GM19238 (cell line): Measurements from ENCODE around the gene GZMM.
A peak's percentile ranks its signal among the peaks of the same experiment; 100 is the strongest.
"Not testable (repeated sequence)": the region's sequence is repeated elsewhere in the genome, so short reads cannot be mapped to it uniquely, and the experiment has no call there.

Experiments used
- DNase-seq: peaks from one replicate; pipeline ENCODE4 v3.0.0; 2011; ENCODE audit warnings: low spot score; ENCODE audit not compliant: insufficient read length

Gene GZMM

DNA sequence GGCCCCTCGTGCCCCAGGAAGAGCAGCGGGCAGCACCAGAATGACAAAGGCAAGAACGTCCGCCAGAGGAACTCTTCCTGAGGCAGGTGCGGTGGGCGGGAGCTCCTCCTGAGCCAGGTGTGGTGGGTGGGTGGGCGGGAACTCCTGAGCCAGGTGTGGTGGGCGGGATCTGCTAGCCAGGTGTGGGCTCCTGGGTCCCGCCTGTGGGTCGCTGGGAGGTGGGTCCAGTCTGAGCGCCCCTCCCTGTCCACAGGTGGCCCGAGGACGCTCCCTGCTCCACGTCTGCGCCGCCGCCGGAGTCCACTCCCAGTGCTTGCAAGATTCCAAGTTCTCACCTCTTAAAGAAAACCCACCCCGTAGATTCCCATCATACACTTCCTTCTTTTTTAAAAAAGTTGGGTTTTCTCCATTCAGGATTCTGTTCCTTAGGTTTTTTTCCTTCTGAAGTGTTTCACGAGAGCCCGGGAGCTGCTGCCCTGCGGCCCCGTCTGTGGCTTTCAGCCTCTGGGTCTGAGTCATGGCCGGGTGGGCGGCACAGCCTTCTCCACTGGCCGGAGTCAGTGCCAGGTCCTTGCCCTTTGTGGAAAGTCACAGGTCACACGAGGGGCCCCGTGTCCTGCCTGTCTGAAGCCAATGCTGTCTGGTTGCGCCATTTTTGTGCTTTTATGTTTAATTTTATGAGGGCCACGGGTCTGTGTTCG lies 38.8 kb downstream of the GZMM start:
- no peak for DNase-seq

DNA sequence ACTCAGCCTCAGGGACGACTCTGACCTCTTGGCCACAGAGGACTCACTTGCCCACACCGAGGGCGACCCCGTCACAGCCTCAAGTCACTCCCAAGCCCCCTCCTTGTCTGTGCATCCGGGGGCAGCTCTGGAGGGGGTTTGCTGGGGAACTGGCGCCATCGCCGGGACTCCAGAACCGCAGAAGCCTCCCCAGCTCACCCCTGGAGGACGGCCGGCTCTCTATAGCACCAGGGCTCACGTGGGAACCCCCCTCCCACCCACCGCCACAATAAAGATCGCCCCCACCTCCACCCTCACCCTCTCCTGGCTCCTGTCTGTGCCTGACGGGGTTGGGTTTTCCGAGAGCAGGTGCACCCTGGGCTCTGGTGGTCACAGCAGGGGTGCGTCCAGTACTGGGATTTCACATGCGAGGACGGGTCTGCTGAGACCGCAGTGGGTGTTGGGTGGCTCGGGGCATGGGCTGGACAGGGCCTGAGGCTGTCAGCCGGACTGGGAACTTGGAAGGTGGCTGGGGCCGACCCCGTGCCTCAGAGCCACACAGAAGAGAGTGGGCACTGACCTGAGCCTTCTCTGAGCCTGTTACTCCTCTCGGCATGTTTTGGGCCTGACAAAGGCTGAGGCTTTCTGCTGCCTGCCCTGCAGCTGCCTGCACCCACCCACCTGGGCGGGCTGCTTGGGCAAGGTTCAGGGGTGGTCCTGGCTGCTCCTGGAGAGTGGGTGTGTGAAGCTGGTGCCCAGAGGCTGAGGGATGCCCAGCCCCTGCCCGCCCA lies 39.5 kb downstream of the GZMM start:
- no peak for DNase-seq

DNA sequence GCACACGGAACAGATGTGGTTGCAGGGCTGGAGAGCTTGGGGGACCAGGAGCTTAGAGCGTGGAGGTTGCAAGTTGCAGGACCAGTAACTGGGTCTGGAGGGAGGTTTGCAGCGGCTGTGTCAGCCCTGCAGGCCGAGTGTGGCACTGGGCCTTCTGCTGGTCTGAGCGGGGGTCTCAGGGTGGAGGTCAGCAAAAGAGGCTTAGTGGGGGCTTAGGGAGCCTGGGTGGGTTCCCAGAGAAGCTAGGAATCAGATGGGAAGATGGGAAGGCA lies 40.1 kb downstream of the GZMM start:
- DNase-seq = no peak

DNA sequence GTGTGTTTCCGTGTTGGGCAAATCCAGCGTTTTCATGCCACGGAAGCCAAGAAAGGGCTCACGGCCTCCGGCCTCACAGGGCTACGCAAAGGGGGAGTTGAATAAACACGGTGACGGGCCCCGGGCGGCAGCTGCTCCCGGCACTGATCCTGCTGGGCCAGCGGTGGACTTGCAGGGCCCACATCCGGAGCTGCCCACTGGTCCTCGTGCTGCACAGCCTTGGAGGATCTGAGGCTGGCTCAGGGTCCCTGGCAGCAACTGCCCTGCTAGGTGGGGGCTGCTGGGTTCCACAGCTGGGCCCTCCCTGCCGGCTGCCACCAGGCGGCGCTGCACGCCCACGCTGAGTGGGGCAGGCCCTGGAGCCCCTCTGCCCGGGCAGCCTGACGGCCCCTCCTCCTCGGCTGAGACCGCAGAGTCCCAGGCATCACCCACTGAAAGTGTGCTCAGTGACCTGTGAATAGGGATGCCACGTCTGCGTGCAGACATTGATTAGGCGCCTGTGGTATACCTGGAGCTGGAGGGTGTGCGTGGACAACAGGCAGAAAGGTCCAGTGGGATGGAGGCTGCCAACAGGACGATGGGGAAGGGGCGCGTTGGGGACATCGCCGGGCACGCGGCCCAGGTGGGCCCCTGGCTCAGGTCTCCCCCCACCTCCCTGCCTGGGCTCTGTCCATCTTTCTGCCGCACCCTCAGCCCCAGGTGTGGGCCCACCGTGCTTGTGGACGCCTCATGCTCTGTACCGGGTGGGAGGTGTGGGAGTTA lies 40.6 kb downstream of the GZMM start:
- peak; percentile 87 for DNase-seq

DNA sequence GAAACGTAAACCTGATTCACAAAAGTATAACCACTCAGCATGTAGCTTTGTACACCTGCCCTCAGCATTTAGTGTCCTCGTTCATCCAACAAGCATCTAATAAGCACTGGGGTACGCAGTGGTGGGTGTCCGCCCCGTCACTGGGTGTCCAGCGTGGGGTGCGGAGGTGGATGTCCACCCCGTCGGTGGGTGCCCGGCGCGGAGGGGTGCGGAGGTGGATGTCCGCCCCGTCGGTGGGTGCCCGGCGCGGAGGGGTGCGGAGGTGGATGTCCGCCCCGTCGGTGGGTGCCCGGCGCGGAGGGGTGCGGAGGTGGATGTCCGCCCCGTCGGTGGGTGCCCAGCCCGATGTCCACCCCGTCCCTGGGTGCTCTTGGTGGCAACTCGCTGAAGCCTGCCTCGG lies 41.3 kb downstream of the GZMM start:
- DNase-seq = not testable (repeated sequence)

GRCh38 chr19:585551-586110 lies 41.8 kb downstream of the GZMM start:
- no peak for DNase-seq

DNA sequence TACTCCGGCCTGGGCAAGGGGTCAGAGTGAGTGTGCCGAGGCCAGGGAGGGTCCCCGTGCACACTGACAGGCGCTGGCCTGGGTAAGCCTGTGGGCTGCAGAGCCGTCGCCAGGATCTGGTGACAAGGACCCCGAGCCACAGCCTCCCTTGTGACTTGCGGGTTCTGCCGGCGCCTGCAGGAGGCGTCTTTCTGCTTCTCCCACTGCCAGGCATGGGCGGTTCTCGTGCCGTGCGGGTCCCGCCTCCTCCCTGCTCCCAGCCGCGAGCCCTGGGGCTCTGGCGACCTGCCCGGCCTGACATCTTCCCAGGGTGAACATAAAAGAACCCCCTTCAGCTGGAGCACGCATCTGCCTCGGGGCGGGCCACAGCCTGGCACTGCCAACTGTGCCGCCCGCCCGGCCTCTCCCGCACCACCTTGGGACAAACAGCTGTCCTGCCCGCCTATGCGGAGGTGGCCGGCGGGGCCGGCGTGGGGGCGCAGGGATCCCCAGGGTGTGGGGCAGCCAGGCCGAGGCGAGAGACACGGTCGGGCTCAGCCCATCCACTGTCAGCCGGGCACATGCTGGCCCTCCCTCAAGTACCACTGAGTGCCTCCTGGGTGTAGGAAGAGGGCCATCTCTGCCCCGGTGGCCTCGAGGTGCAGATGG lies 44.4 kb downstream of the GZMM start:
- peak; percentile 50 for DNase-seq

DNA sequence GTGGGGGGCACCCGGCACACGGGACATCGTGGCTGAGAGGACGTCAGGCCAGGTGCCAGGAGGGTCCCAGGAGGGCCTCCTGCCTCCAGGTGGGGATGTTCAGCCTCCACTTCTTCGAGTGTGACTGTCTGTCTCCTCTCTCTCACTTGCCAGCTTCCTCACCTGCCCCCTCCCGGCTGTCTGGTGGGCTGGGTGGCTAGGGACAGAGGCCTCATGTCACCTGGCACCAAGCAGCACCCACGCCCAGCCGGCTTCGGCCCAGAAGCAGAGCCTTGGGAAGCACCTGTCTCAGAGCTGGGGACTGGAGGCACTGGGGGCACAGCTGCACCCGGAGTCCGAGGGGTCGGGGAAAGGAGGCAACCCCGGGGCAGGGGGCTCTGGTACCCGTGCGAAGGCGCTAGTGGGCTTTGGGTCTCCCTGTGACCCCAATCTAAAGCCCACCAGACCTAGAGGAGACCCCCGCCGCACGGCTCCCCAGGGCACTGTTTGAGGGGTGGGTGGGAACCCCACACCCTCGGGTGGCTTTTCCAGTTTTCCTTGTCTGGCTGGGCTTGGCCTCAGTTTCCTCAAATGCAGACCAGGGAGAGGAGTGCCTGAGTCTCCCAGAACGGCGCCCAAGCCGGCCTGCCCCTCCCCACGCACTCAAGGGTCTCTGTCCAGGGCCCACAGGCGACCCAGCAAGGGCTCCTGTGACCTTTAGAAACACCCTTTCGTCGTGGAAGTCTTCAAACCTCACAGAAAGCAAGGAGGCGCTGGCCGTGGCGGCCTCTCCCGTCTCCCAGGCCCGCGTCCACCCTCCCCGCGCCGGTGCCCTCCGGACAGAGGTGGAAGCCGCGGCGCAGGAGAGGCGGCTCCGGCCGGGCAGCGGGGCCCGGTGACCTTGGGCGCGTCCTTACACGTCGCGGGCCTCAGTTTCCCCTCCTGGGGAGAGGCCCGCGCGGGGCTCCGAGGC lies 45.2 kb downstream of the GZMM start:
- no peak for DNase-seq

GRCh38 chr19:589693-590395 lies 46.0 kb downstream of the GZMM start, which contains the start of gene HCN2:
TSS of gene HCN2 (plus strand) at chr19:589881. CDS start at chr19:589946, 65 bp downstream.
- DNase-seq = no peak

DNA sequence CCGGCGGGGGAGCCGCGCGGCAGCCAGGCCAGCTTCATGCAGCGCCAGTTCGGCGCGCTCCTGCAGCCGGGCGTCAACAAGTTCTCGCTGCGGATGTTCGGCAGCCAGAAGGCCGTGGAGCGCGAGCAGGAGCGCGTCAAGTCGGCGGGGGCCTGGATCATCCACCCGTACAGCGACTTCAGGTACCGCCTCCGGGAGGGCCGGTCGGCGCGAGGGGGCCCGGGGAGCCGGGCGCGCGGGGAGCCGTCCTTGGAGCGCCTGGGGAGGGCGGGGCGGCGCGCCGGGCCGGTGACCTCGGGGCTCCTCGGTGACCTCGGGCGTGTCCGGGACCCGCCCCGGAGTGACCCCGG lies 46.5 kb downstream of the GZMM start:
- DNase-seq = no peak

DNA sequence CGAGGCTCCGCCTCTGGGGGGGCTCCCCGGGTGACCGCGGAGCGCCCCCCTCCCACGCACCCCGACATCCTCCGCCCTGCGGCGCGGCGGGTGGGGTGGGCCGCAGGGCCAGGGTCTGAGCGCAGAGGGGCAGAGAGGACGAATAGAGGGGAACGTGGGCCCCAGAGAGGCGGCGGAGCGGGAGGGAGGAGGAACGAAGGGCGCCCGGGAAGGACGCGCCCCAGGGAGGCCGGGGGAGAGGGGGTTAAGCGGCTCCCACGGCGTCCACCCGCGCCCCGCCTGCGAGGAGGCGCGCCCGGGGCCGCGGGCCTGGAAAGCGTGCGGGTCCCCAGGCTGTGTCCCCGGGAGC lies 46.9 kb downstream of the GZMM start:
- no peak for DNase-seq

- no peak for DNase-seq
Measured at GRCh38 chr19:591099-591958, 47.5 kb downstream of the GZMM start.

GRCh38 chr19:592101-592500 lies 48.2 kb downstream of the GZMM start:
- no peak for DNase-seq

DNA sequence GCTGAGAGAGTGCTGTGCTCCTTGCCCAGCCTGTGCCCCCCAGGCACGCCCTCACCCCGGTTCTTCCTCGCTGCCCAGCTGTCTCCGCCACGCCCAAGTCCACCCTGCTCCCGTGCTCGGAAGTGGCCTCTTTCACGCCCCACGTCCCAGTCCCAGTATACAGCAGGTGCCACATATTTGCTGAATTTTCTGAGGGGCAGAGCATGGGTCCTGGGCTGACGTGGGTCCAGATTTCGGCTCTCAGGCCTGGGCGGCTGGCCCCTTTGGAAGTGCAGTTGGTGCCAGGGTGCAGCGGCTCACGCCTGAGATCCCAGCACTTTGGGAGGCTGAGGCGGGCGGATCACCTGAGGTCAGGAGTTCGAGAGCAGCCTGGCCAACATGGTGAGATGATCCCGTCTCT lies 49.2 kb downstream of the GZMM start:
- DNase-seq = no peak

GRCh38 chr19:593505-593904 lies 49.7 kb downstream of the GZMM start:
- no peak for DNase-seq

- no peak for DNase-seq
Measured at GRCh38 chr19:594265-594870, 50.5 kb downstream of the GZMM start.

DNA sequence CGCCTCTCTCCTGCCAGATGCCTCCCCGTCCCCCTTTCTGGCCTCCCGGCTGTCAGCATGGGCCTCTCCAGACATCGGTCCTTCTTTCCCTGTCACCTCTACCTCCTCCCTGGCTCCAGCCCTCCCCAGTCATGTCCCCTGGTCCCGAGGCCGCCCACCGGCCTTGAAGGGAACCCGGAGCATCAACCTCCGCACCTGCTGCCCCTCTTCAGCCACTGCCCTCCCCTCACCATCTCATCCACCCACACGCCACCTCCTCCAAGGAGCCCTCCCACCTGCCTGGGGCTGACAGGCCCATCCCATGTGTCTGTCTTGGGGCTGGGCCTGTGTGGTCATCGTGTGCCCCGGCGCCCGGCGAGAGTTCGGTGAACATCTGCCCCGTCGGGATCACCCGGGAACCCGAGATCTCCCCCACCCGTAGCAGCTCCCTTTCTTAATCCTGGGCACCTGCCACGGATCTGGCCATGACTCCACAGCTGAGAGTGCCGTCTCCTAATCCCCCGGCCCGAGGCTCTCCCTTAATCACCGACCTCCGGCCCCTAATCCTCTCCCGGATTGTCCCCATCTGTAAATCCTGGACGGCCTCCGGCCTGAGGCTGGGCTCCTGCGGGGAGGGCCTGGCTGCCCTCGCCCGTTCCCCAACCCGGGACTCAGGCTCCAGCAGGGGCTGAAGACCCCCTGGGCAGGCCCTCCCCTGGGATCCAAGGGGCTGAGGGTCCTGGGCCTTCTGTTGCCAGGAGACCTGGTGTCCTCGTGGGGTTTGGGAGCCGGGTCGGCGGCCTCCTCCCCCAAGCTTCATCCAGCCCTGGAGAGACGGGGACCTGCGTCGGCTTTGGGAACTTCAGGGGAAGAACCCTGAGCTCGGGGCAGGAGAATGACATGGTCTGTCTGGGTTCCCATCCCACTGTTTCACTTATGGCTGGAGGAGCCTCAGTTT lies 51.7 kb downstream of the GZMM start:
- no peak for DNase-seq

- DNase-seq = no peak
Measured at GRCh38 chr19:596263-596655, 52.4 kb downstream of the GZMM start.
